ENCODE measurements around the gene CDK6. TPM values are rescaled to one million over a fixed set of nuclear protein-coding genes. Genes with fewer than 3 reads are reported as not detected.

The CDK6 gene
- polyA plus RNA-seq, 1 donor (not counting 4 experiments of a cell fraction or from before 2014, with no cell fraction given), result 53.5 TPM

GRCh38 chr7:92729172-92729571 is 107.2 kb downstream of the CDK6 start:
- no peaks in the 10 kb centered on the region for H4K20me1 ChIP-seq (ENCODE audit: control insufficient read depth, extremely low read depth, insufficient read depth, low read length)
- H3K4me2 ChIP-seq (ENCODE audit: control insufficient read depth, extremely low read depth, insufficient read depth, low read depth, low read length), result peak overlapping the region; percentile 3
- H3K9me1 ChIP-seq (ENCODE audit: control insufficient read depth, extremely low read depth, insufficient read depth, low read length), result no peaks in the 10 kb centered on the region
- FAIRE-seq (peak; percentile 17), DNase-seq (ENCODE audit: low read depth, low spot score) (no peak)
- H3K27me3 ChIP-seq (ENCODE audit: control insufficient read depth, extremely low read depth, insufficient read depth, low read length), result no peaks in the 10 kb centered on the region
- dilution Hi-C loops (cut with MboI; ENCODE audit: extremely low pct_ligation_motif_present, low sequenced_read_pairs), result no loop called here
- no peak for TF ChIP-seq EZH2 (IDR thresholded peaks at IDR 0.05; ENCODE audit: low read length)
- no peak for TF ChIP-seq CTCF (optimal IDR thresholded peaks at IDR 0.05 in 1 of 3, IDR thresholded peaks at IDR 0.05 in 1 of 3, conservative IDR thresholded peaks at IDR 0.05 in 1 of 3; ENCODE audit: extremely low read depth in 1 of 3, insufficient read depth in 2 of 3, low read length in 3 of 3)
- H3K27ac ChIP-seq (ENCODE audit: control insufficient read depth, insufficient read depth, low read length), result peak overlapping the region; percentile 73
- no peaks in the 10 kb centered on the region for H3K9me3 ChIP-seq (ENCODE audit: control insufficient read depth, low read depth, low read length)
- no peak overlapping the region for H3K4me3 ChIP-seq (ENCODE audit: control insufficient read depth in 2 of 3, extremely low read depth in 1 of 3, insufficient read depth in 2 of 3, low read depth in 1 of 3, low read length in 3 of 3)
- peaks cover 14 to 15% of the 10 kb centered on the region in 2 experiments for H3K36me3 ChIP-seq (ENCODE audit: control insufficient read depth in 2 of 2, extremely low read depth in 1 of 2, insufficient read depth in 2 of 2, low read length in 2 of 2)
- H3K79me2 ChIP-seq (ENCODE audit: control insufficient read depth, insufficient read depth, low read length), result peaks cover 87% of the 10 kb centered on the region
- H2AFZ ChIP-seq (ENCODE audit: control insufficient read depth, low read length), result no peak overlapping the region
- peak overlapping the region; percentile 20 for H3K9ac ChIP-seq (ENCODE audit: control insufficient read depth, extremely low read depth, insufficient read depth, low read length)
- H3K4me1 ChIP-seq (ENCODE audit: control insufficient read depth, extremely low read depth, insufficient read depth, low read length), result peaks cover 41% of the 10 kb centered on the region

- H3K4me2 ChIP-seq (ENCODE audit: control insufficient read depth, extremely low read depth, insufficient read depth, low read depth, low read length), result no peak overlapping the region
- no peak overlapping the region for H3K27ac ChIP-seq (ENCODE audit: control insufficient read depth, insufficient read depth, low read length)
- H3K79me2 ChIP-seq (ENCODE audit: control insufficient read depth, insufficient read depth, low read length), result peaks cover 90% of the 10 kb centered on the region
- H3K9me1 ChIP-seq (ENCODE audit: control insufficient read depth, extremely low read depth, insufficient read depth, low read length), result no peaks in the 10 kb centered on the region
- H4K20me1 ChIP-seq (ENCODE audit: control insufficient read depth, extremely low read depth, insufficient read depth, low read length), result no peaks in the 10 kb centered on the region
- no peak for DNase-seq (ENCODE audit: low read depth, low spot score)
- no peak overlapping the region for H3K4me3 ChIP-seq (ENCODE audit: control insufficient read depth in 2 of 3, extremely low read depth in 1 of 3, insufficient read depth in 2 of 3, low read depth in 1 of 3, low read length in 3 of 3)
- no peaks in the 10 kb centered on the region for H3K9me3 ChIP-seq (ENCODE audit: control insufficient read depth, low read depth, low read length)
- TF ChIP-seq EZH2 (IDR thresholded peaks at IDR 0.05; ENCODE audit: low read length) (no peak), CTCF (optimal IDR thresholded peaks at IDR 0.05 in 1 of 3, IDR thresholded peaks at IDR 0.05 in 1 of 3, conservative IDR thresholded peaks at IDR 0.05 in 1 of 3; ENCODE audit: extremely low read depth in 1 of 3, insufficient read depth in 2 of 3, low read length in 3 of 3) (no peak)
- H2AFZ ChIP-seq (ENCODE audit: control insufficient read depth, low read length), result no peak overlapping the region
- peaks cover 16 to 19% of the 10 kb centered on the region in 2 experiments for H3K36me3 ChIP-seq (ENCODE audit: control insufficient read depth in 2 of 2, extremely low read depth in 1 of 2, insufficient read depth in 2 of 2, low read length in 2 of 2)
- dilution Hi-C loops (cut with MboI; ENCODE audit: extremely low pct_ligation_motif_present, low sequenced_read_pairs), result no loop called here
- no peak overlapping the region for H3K9ac ChIP-seq (ENCODE audit: control insufficient read depth, extremely low read depth, insufficient read depth, low read length)
- H3K4me1 ChIP-seq (ENCODE audit: control insufficient read depth, extremely low read depth, insufficient read depth, low read length), result peaks cover 46% of the 10 kb centered on the region
- no peaks in the 10 kb centered on the region for H3K27me3 ChIP-seq (ENCODE audit: control insufficient read depth, extremely low read depth, insufficient read depth, low read length)
- FAIRE-seq, result no peak
Measured at GRCh38 chr7:92727755-92728154, 108.6 kb downstream of the CDK6 start.

Data from keratinocyte (primary cell).